Measurements from ENCODE around the gene RIMS4.

- no peak for TF ChIP-seq CTCF (IDR thresholded peaks at IDR 0.05)
- no peak for TF ChIP-seq POLR2A (IDR thresholded peaks at IDR 0.05)
- no peak for TF ChIP-seq EP300 (IDR thresholded peaks at IDR 0.05; ENCODE audit: low read depth)
- TF ChIP-seq POLR2AphosphoS5 (IDR thresholded peaks at IDR 0.05) = no peak
These were observed 33.4 kb downstream of the RIMS4 start for GRCh38 chr20:44776980-44777379.
